HFFc6 (cell line): ENCODE results near the gene KDM5B. TPM values are rescaled to one million over a fixed set of nuclear protein-coding genes. Genes with fewer than 3 reads are reported as not detected.
A peak's percentile ranks its signal among the peaks of the same experiment; 100 is the strongest.

ENCODE experiments used
- DNase-seq: peaks from one replicate; pipeline ENCODE4 v3.0.0-alpha.2; 2018
- H3K27ac Mint-ChIP-seq: 2 replicates; pipeline ENCODE4 v1.8.0; 2020; ENCODE audit warnings: mild to moderate bottlenecking, mixed read lengths
- H3K27me3 Mint-ChIP-seq: 2 replicates; pipeline ENCODE4 v1.8.0; 2021; ENCODE audit warnings: mild to moderate bottlenecking, moderate library complexity, mixed read lengths; ENCODE audit not compliant: insufficient read depth
- H3K36me3 Mint-ChIP-seq: 2 replicates; pipeline ENCODE4 v1.8.0; 2021; ENCODE audit warnings: low read depth, mixed read lengths
- H3K4me1 Mint-ChIP-seq: 2 replicates; pipeline ENCODE4 v1.8.0; 2020; ENCODE audit warnings: low read depth, mixed read lengths
- H3K4me3 Mint-ChIP-seq: 2 replicates; pipeline ENCODE4 v1.8.0; 2020; ENCODE audit warnings: mild to moderate bottlenecking, moderate library complexity, mixed read lengths
- H3K9me3 Mint-ChIP-seq: 2 replicates; pipeline ENCODE4 v1.8.0; 2020; ENCODE audit warnings: mild to moderate bottlenecking, mixed read lengths
- CTCF ChIP-seq: fragments of 200-600 bp; sonication (generic); IDR thresholded peaks from 2 replicates; pipeline ENCODE4 v1.5.0; 2021; ENCODE audit warnings: antibody characterized with exemption, mild to moderate bottlenecking
- total RNA-seq, 6 experiments: library from RNA; stranded (reverse); fragmentation: NEBNext Ultra II Directional; extraction: Animal tissue kit (Norgen Biotek cat#: 25700); gene quantifications; 2 replicates in 1 of 6; 3 replicates in 5 of 6; pipeline ENCODE4 v1.2.3, GENCODE V29; 2021

The KDM5B gene
- total RNA-seq, 6 experiments from 2014 or later: 48.1 to 65.5 (median 53.5) TPM

GRCh38 chr1:202811296-202812175 lies 3.3 kb upstream of the KDM5B start:
- peak overlapping the region; percentile 92 for H3K4me3 Mint-ChIP-seq
- no peak for TF ChIP-seq CTCF
- no peaks in the 10 kb centered on the region for H3K9me3 Mint-ChIP-seq
- peaks cover 13% of the 10 kb centered on the region for H3K27me3 Mint-ChIP-seq
- H3K4me1 Mint-ChIP-seq: peaks cover 48% of the 10 kb centered on the region
- H3K36me3 Mint-ChIP-seq: no peaks in the 10 kb centered on the region
- DNase-seq: no peak
- H3K27ac Mint-ChIP-seq: peak overlapping the region; percentile 87

- Mint-ChIP-seq H3K9me3 (no peaks in the 10 kb centered on the region), H3K4me3 (peak within 1 kb of the TSS; percentile 92), H3K27me3 (peaks cover 8% of the 10 kb centered on the region), H3K4me1 (peaks cover 54% of the 10 kb centered on the region), H3K27ac (peak within 1 kb of the TSS; percentile 89), H3K36me3 (no peaks in the 10 kb centered on the region)
- TF ChIP-seq CTCF: no peak
- DNase-seq: peak; percentile 94
Observed at GRCh38 chr1:202810615-202811295, 2.5 kb upstream of the KDM5B start, which contains the start of gene PCAT6. TSS of gene PCAT6 (plus strand) at chr1:202810954.

GRCh38 chr1:202810193-202810614 lies 2.0 kb upstream of the KDM5B start:
- H3K27me3 Mint-ChIP-seq: peaks cover 5% of the 10 kb centered on the region
- TF ChIP-seq CTCF: no peak
- no peaks in the 10 kb centered on the region for H3K9me3 Mint-ChIP-seq
- DNase-seq: no peak
- peaks cover 59% of the 10 kb centered on the region for H3K4me1 Mint-ChIP-seq
- H3K27ac Mint-ChIP-seq: peak overlapping the region; percentile 89
- peak overlapping the region; percentile 92 for H3K4me3 Mint-ChIP-seq
- no peaks in the 10 kb centered on the region for H3K36me3 Mint-ChIP-seq

- H3K36me3 Mint-ChIP-seq: no peaks in the 10 kb centered on the region
- peaks cover 59% of the 10 kb centered on the region for H3K4me1 Mint-ChIP-seq
- peak overlapping the region; percentile 89; the same call in 1 of the 2 replicates for H3K27ac Mint-ChIP-seq
- H3K4me3 Mint-ChIP-seq: peak overlapping the region; percentile 92
- no peak for TF ChIP-seq CTCF
- H3K27me3 Mint-ChIP-seq: peaks cover 5% of the 10 kb centered on the region
- DNase-seq: no peak
- no peaks in the 10 kb centered on the region for H3K9me3 Mint-ChIP-seq
Observed at GRCh38 chr1:202809597-202810159, 1.5 kb upstream of the KDM5B start.

- peaks cover 5% of the 10 kb centered on the region for H3K27me3 Mint-ChIP-seq
- no peaks in the 10 kb centered on the region for H3K9me3 Mint-ChIP-seq
- H3K4me1 Mint-ChIP-seq: peaks cover 74% of the 10 kb centered on the region
- DNase-seq: no peak
- peak overlapping the region; percentile 80 for H3K27ac Mint-ChIP-seq
- peak overlapping the region; percentile 90 for H3K4me3 Mint-ChIP-seq
- TF ChIP-seq CTCF: no peak
- H3K36me3 Mint-ChIP-seq: no peaks in the 10 kb centered on the region
Observed at GRCh38 chr1:202807451-202807925, 733 bp downstream of the KDM5B start.
